ENCODE measurements around the gene HNRNPF. TPM values are rescaled to one million over a fixed set of nuclear protein-coding genes. Genes with fewer than 3 reads are reported as not detected.

The HNRNPF gene
- total RNA-seq, 2 experiments from 2014 or later: 86.5 to 87.9 TPM

DNA sequence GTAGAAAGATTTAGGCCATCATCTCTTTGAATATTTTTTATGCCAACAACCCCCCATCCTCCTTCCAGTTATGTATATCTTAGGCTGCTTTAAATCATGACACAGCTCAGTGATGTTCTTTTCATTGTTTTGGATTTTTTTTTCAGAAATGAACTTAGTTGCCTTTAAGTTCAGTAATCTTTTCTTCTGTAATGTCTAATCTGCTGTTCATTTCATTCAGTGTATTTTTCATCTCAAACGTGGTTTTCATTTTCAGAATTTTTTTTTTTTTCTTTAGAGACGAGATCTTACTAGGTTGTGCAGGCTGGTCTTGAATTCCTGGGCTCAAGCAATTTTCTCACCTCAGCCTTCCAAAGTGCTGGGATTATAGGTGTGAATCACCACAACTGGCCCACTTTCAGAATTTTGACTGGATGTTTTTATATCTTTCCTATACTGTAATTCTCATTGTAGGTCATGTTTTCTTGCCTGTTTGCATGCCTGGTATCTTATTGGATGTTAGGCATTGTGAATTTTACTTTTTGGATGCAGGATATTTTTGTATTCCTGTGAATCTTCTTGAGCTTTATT is 36.0 kb upstream of the HNRNPF start:
- peaks cover 0 to 12% of the 10 kb centered on the region in 2 experiments for H3K9me3 ChIP-seq (ENCODE audit: control insufficient read depth in 1 of 2, insufficient read depth in 1 of 2, low read length in 2 of 2)
- Mint-ChIP-seq H3K27me3 (no peaks in the 10 kb centered on the region), H3K27ac (no peak overlapping the region), H3K4me3 (no peak overlapping the region), H3K9me3 (peaks cover 3% of the 10 kb centered on the region), H3K36me3 (ENCODE audit: low read depth) (peaks cover 18% of the 10 kb centered on the region), H3K4me1 (ENCODE audit: low read depth) (peaks cover 3% of the 10 kb centered on the region)
- CTCF ChIA-PET: interaction anchor here (0.7 kb wide), 1 partner anchor 17 kb away, joined by 3 read pairs; no protein-coding TSS in a partner anchor
- peaks cover 8% of the 10 kb centered on the region for H3K4me1 ChIP-seq (ENCODE audit: insufficient read depth, low read length)
- no peak overlapping the region for H3K27ac ChIP-seq (ENCODE audit: low read depth in 1 of 2, low read length in 2 of 2)
- intact Hi-C loops (cut with DNase I, micrococcal nuclease): no loop called here
- ATAC-seq (ENCODE audit: poor library complexity): no peak
- no peaks in the 10 kb centered on the region for H3K27me3 ChIP-seq (ENCODE audit: control insufficient read depth in 1 of 2, insufficient read depth in 2 of 2, low read length in 2 of 2)
- no peaks in the 10 kb centered on the region for H3K36me3 ChIP-seq (ENCODE audit: insufficient read depth, low read length)
- no peak for DNase-seq
- no peak overlapping the region for H3K4me3 ChIP-seq (ENCODE audit: low read length)
- TF ChIP-seq, protein P1, sequence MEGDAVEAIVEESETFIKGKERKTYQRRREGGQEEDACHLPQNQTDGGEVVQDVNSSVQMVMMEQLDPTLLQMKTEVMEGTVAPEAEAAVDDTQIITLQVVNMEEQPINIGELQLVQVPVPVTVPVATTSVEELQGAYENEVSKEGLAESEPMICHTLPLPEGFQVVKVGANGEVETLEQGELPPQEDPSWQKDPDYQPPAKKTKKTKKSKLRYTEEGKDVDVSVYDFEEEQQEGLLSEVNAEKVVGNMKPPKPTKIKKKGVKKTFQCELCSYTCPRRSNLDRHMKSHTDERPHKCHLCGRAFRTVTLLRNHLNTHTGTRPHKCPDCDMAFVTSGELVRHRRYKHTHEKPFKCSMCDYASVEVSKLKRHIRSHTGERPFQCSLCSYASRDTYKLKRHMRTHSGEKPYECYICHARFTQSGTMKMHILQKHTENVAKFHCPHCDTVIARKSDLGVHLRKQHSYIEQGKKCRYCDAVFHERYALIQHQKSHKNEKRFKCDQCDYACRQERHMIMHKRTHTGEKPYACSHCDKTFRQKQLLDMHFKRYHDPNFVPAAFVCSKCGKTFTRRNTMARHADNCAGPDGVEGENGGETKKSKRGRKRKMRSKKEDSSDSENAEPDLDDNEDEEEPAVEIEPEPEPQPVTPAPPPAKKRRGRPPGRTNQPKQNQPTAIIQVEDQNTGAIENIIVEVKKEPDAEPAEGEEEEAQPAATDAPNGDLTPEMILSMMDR (IDR thresholded peaks at IDR 0.05): no peak
- POLR2A ChIA-PET: interaction anchor here (0.7 to 0.8 kb wide), 3 partner anchors 24 to 109 kb away, joined by 3 read pairs; no protein-coding TSS in a partner anchor

- no peaks in the 10 kb centered on the region for H3K27me3 ChIP-seq (ENCODE audit: control insufficient read depth in 1 of 2, insufficient read depth in 2 of 2, low read length in 2 of 2)
- H3K4me1 ChIP-seq (ENCODE audit: insufficient read depth, low read length): peaks cover 8% of the 10 kb centered on the region
- no peak overlapping the region for H3K4me3 ChIP-seq (ENCODE audit: low read length)
- Mint-ChIP-seq H3K36me3 (ENCODE audit: low read depth) (peaks cover 18% of the 10 kb centered on the region), H3K9me3 (peaks cover 3% of the 10 kb centered on the region), H3K4me3 (no peak overlapping the region), H3K27me3 (no peaks in the 10 kb centered on the region), H3K27ac (no peak overlapping the region), H3K4me1 (ENCODE audit: low read depth) (peaks cover 3% of the 10 kb centered on the region)
- ChIA-PET CTCF (interaction anchor here (0.7 kb wide), 1 partner anchor 17 kb away, joined by 3 read pairs; no protein-coding TSS in a partner anchor), POLR2A (interaction anchor here (0.7 to 0.8 kb wide), 2 partner anchors 23 to 43 kb away, joined by 3 read pairs; no protein-coding TSS in a partner anchor)
- DNase-seq: no peak
- ATAC-seq (ENCODE audit: poor library complexity): no peak
- intact Hi-C loops (cut with DNase I, micrococcal nuclease): no loop called here
- H3K36me3 ChIP-seq (ENCODE audit: insufficient read depth, low read length): no peaks in the 10 kb centered on the region
- TF ChIP-seq, protein P1 (IDR thresholded peaks at IDR 0.05): no peak
- peaks cover 0 to 12% of the 10 kb centered on the region in 2 experiments for H3K9me3 ChIP-seq (ENCODE audit: control insufficient read depth in 1 of 2, insufficient read depth in 1 of 2, low read length in 2 of 2)
- H3K27ac ChIP-seq (ENCODE audit: low read depth in 1 of 2, low read length in 2 of 2): no peak overlapping the region
These were observed 35.3 kb upstream of the HNRNPF start for GRCh38 chr10:43444323-43444722.

DNA sequence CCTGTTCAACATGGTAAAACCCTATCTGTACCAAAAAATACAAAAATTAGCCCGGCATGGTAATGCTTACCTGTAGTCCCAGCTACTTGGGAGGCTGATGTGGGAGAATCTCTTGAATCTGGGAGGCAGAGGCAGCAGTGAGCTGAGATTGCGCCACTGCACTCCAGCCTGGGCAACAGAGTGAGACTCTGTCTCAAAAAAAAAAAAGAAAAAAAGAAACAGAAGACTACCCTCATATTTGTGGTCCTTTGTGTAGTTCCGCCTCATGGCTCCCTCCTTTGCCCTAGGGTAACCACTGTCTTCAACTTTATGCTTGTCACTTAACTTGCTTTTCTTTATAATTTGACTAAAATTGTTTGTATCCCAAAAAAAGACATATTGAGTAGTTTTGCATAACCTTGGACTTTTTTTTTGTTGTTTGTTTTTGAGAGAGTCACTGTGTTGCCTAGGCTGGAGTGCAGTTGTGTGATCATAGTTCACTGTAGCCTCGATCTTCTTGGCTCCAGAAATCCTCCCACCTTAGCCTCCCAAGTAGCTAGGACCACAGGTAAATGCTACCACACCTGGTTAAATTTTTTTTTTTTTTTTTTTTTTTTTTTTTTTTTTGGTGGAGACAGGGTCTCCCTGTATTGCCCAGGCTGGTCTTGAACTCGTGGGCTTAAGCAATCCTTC is 31.6 kb upstream of the HNRNPF start:
- intact Hi-C loops (cut with DNase I, micrococcal nuclease): no loop called here
- no peak overlapping the region for H3K27ac ChIP-seq (ENCODE audit: low read depth in 1 of 2, low read length in 2 of 2)
- Mint-ChIP-seq H3K9me3 (peaks cover 3% of the 10 kb centered on the region), H3K27me3 (no peaks in the 10 kb centered on the region), H3K4me3 (no peak overlapping the region), H3K27ac (no peak overlapping the region), H3K4me1 (ENCODE audit: low read depth) (peaks cover 23% of the 10 kb centered on the region), H3K36me3 (ENCODE audit: low read depth) (peaks cover 18% of the 10 kb centered on the region)
- ChIA-PET POLR2A (interaction anchor here (1.6 kb wide), 1 partner anchor 11 kb away, joined by 4 read pairs; no protein-coding TSS in a partner anchor), CTCF (interaction anchor here (0.6 kb wide), 1 partner anchor 93 kb away, joined by 3 read pairs; no protein-coding TSS in a partner anchor)
- no peaks in the 10 kb centered on the region for H3K27me3 ChIP-seq (ENCODE audit: control insufficient read depth in 1 of 2, insufficient read depth in 2 of 2, low read length in 2 of 2)
- peaks cover 20% of the 10 kb centered on the region for H3K4me1 ChIP-seq (ENCODE audit: insufficient read depth, low read length)
- no peaks in the 10 kb centered on the region for H3K9me3 ChIP-seq (ENCODE audit: control insufficient read depth in 1 of 2, insufficient read depth in 1 of 2, low read length in 2 of 2)
- no peaks in the 10 kb centered on the region for H3K36me3 ChIP-seq (ENCODE audit: insufficient read depth, low read length)
- TF ChIP-seq, protein P1 (IDR thresholded peaks at IDR 0.05): no peak
- DNase-seq: no peak
- ATAC-seq (ENCODE audit: poor library complexity): no peak
- H3K4me3 ChIP-seq (ENCODE audit: low read length): no peak overlapping the region

All from CD4-positive, alpha-beta T cell (primary cell).